ENCODE data around the gene HRH3.

DNA sequence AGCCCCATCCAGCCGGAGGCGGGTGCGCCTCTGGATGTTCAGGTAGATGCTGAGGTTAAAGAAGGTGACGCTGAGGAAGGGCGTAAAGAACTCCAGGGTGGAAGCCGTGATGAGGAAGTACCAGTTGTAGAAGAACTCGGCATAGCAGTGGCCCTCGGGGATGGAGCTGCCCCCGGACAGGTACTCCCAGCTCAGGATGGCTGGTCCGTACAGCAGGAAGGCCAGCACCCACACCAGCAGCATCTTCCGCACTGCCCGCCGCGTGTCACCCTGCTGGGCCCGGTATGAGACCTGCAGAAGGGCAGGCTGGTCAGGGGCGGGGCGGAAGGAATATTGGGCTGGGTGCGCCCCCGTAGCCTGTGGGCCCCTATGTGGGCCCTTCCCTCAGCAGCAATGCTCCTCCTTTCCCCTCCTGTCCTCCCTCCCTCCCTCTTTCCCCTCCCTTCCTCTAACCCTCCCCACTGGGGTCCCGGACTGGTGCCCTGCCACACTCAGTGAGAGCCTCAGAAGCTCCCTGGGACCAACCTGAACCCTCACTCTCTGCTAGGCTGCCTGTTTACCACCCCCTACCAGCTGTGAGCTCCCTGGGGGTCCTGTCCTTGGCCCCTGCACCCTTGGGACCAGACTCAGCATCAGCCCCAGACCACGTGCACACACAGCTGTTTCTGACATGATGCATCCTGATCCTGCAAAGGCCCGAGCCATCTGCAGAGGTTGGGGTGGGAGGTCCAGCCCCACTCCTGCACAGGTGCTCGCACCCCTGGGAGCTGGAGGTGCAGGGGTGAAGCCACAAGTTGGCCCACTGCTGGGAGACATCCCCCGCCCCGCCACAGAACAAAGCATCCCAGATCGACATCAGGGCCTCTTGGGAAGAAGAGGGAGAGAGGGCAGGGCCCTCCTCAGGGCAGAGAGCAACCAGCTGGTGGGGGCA lies 3.2 kb downstream of the HRH3 start:
- TF ChIP-seq, protein P1, sequence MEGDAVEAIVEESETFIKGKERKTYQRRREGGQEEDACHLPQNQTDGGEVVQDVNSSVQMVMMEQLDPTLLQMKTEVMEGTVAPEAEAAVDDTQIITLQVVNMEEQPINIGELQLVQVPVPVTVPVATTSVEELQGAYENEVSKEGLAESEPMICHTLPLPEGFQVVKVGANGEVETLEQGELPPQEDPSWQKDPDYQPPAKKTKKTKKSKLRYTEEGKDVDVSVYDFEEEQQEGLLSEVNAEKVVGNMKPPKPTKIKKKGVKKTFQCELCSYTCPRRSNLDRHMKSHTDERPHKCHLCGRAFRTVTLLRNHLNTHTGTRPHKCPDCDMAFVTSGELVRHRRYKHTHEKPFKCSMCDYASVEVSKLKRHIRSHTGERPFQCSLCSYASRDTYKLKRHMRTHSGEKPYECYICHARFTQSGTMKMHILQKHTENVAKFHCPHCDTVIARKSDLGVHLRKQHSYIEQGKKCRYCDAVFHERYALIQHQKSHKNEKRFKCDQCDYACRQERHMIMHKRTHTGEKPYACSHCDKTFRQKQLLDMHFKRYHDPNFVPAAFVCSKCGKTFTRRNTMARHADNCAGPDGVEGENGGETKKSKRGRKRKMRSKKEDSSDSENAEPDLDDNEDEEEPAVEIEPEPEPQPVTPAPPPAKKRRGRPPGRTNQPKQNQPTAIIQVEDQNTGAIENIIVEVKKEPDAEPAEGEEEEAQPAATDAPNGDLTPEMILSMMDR (IDR thresholded peaks at IDR 0.05): no peak
- no peak for TF ChIP-seq POLR2A (IDR thresholded peaks at IDR 0.05)
